Stromal cell of bone marrow (primary cell): Measurements from ENCODE around the gene NCKAP1.
"Not testable (repeated sequence)": the region's sequence is repeated elsewhere in the genome, so short reads cannot be mapped to it uniquely, and the experiment has no call there.

Source experiments
- DNase-seq: peaks from one replicate; pipeline ENCODE4 v3.0.0-alpha.2; 2012; ENCODE audit warnings: low read depth

The NCKAP1 gene

GRCh38 chr2:183035954-183036669 lies 2.1 kb downstream of the NCKAP1 start:
- DNase-seq: no peak

DNA sequence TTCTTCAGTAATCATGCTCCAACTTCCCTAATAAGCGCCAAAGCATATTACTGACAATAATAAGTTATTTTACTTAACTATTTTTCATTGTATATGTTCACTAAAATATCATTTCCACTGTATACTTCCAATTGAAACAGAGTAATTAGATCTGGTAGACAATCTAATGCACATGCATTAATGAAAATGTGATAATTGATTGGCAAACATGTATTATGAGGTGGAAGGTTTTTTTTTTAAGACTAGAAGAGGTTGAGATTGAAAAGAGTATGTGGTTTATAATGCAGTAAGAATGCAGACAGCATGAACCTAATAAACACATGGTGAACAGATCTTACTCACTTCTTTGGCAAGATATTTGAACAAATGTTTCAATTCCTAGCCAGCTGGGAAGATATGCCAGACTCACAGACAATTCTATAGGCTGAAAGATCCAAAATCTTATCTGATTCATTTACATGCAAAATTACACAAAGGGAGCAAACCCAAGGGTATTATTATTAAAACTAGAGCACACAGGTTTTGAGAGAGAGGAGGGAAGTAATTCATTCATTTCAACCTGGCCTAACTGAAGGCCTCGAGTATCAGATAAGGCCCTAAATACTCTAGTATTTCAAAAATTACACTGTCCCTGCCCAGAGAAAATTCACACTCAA lies 2.8 kb downstream of the NCKAP1 start:
- peak; percentile 26 for DNase-seq

GRCh38 chr2:183034806-183035205 lies 3.5 kb downstream of the NCKAP1 start:
- no peak for DNase-seq

GRCh38 chr2:183033951-183034350 lies 4.3 kb downstream of the NCKAP1 start:
- DNase-seq: no peak

- DNase-seq: no peak
These were observed 6.1 kb downstream of the NCKAP1 start for GRCh38 chr2:183031911-183032794.

- no peak for DNase-seq
These were observed 9.0 kb downstream of the NCKAP1 start for GRCh38 chr2:183029219-183029618.

DNA sequence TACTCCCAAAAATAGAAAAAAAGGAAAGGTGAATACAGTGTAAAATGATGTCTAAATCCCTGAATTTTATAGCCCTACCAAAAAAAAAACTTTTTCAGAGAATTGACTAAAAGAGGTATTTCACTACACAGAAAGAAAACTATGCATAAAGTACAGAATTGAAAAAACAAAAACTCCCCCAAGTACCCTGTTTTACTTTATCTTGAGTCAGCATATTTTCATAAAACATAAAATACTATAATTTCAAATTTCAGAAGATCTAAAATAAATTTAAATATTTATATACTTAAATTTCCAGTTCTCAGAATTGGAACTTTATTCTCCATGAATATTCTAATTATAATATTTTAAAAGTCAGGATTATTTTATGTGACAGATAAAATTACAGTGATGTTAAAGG lies 10.1 kb downstream of the NCKAP1 start:
- DNase-seq: no peak

DNA sequence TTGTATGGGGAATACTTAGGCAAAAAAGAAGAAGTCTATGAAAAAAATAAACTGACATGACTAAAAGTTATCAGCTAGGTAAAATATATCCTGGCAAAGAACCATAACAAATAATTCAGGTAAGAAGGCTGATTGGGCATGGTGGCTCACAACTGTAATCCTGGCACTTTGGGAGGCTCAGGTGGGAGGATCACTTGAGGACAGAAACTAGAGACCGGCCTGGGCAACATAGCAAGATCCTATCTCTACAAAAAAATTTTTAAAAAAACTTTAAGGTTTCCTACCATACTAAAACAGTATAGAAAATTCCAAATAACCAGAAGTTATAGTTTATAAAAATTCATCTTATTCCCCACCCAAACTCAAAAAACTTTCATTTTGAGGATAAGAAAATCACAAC lies 10.8 kb downstream of the NCKAP1 start:
- no peak for DNase-seq

DNA sequence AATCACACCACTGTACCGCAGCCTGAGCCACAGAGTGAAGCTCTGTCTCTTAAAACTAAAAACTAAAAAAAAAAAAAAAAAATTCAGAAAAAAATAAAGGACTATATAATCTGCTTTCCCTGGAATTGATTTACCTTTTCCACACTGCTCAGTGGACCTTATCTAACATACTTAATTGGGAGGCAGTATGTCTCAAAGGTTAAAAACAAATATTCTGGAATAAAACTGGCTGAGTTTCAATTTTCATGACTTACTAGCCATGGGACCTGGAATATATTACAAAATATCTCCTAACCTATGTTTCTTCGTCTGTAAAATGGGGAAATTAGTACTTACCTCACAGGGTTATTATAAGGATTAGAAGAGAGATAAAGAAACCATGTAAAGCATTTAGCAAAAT lies 11.8 kb downstream of the NCKAP1 start:
- DNase-seq: no peak

DNA sequence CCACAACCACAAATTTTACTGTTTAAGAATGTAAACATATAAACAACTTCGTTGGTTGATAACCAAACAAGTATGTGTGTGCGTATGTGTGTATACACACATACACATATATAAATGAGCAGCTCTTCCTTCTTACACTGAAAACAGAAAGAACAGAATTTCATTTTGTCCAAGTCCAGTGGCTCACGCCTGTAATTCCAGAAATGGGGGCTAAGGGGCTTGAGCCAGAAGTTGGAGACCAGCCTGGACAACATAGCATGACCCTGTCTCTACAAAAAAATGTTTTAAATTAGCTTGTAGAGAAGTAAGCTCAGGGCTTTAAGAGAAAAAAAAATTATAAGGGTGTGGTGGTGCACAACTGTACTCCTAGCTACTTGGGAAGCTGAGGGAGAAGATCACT lies 12.3 kb downstream of the NCKAP1 start:
- DNase-seq: no peak

DNA sequence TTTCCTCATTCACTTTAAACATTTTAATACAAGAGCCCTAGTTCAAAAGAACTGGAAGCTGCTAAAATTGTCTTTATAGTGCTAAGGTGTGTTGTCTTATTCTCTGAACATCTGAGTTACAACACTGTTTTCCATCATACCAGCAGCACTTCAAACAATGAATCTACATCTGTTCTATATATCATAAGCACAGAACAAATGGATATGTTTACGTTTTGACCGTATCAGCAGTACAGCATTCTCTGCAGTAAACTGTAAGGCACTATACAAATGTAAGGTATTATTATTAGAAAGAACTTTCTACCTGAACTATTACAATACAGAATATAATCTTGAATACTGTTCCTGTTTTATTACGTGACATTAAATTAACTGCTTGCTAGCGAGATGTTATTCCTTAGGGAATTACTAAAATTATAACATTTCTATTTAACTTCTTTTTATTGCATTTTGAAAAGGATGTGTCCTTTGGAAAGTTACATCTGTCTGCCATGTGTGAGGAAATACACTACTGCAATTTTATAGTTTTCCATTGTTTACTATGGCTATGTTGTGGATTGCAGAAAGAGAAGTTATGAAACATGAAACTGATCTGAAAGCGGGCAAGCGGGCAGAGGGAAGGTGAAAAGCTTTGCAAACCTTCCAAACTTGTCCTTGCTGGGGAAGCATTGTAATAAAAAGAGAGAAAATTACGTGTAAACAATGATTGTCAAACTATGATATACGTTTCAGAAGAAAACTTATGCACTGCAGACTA lies 13.7 kb downstream of the NCKAP1 start:
- DNase-seq: no peak

DNA sequence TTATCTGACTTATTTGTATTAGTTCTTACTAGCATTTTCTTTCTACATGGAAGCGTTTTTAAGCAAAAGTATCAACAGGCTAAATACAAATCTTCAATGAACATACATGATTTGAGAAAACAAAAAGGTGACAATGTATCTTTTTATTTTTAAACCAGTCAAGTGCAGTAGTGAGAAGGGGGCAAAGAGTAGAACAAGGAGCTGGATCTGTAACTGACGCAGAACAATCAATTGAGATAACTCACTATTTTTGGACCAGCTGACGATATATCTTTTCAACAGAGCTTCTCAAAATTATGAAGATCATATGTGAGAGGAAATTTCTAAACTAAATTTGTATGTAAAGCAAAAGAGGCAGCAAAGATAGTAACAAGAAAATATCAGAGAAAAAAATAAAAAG lies 15.5 kb downstream of the NCKAP1 start:
- DNase-seq: no peak

DNA sequence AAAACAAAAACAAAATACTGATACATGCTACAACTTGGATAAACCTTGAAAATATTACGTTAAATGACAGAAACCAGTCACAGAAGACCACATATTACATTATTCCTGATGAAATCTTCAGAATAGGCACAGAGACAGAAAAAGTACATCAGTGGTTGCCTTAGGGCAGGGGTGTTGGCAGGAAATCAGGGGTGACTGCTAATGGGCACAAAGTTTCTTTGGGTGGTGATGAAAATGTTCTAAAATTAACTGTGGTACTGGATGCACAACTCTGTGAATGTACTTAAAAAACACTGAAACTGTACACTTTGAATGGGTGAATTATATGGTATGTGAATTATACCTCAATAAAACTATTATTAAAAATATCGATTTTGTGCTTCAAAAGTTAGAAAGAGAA lies 16.6 kb downstream of the NCKAP1 start:
- no peak for DNase-seq

DNA sequence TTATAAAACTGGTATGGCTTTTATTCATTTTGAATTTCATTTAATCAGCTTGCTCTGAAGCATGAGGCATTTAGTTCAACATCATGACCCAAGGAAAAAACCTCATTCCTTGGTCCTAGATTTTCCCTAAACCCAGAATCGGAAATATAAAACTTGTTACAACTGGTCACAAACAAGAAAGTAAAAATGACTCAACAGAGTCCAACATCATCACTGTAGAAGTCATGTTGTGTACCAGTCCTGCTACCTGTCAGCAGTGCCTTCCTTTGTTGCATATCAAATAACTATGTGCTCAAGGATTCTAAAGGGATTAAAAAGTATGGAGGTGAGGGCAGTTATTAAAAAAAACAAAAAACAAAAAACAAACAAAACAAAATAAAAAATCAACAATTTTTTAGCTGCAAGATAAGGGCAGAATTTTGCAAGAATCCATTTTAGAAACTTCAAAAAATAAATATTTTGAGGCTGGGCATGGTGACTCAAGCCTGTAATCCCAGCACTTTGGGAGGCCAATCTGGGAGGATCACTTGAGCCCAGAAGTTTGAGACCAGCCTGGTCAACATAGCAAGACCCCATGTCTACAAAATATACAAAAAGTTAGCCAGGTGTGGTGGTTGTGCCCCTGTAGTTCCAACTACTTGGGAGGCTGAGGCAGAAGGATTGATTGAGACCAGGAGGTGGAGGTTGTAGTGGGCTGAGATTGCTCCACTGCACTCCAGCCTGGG lies 18.4 kb downstream of the NCKAP1 start:
- no peak for DNase-seq

DNA sequence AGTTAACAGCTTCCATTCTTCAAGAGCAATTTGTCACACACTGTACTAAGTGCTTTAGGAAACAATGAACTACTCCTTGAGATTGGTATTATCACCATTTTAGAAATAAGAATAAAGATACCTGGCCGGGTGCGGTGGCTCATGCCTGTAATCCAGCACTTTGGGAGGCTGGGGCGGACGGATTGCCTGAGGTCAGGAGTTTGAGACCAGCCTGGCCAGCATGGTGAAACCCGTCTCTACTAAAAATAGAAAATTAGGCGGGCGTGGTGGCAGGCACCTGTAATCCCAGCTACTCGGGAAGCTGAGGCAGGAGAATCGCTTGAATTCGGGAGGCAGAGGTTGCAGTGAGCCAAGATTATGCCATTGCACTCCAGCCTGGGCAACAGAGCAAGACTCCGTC lies 20.4 kb downstream of the NCKAP1 start:
- DNase-seq: not testable (repeated sequence)

DNA sequence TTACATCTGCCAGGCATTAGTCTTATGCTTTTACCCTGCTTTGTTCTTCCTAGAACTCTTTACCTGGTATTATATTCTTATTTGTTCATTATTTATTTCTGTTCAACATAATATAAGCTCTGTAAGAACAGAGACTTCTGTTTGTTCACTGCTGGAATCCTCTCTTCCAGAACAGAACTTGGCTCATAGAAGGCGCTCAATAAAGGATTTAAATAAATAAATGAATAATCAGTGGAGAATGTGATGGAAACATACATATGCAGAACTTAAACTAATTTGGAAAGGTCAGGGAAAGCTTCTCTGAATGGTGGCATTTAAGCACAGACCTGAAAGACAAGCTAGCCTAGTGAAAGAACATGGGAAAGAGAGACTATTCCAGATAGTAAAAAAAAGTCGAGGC lies 24.3 kb downstream of the NCKAP1 start:
- DNase-seq: no peak

GRCh38 chr2:183011743-183012142 lies 26.5 kb downstream of the NCKAP1 start:
- DNase-seq: no peak

DNA sequence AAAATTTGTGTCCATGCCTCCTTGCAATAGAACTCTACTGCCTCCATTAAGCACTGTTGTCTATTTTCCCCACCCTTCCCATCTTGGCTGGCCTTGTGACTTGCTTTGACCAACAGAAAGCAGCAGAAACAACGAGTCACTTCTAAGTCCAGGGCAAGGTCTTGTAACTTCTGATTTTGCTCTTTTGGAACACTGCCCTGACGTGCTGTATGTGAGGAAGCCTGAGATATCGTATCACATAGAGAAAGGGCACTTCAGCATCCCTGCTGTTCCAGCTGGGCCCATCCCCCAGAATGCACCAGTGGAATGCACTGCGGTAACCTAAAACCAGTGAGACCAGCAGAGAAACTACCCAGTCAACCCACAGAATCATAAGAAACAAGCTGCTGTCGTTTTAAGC lies 28.1 kb downstream of the NCKAP1 start:
- peak; percentile 9 for DNase-seq

GRCh38 chr2:183009249-183009899 lies 28.9 kb downstream of the NCKAP1 start:
- no peak for DNase-seq

- no peak for DNase-seq
These were observed 36.3 kb downstream of the NCKAP1 start for GRCh38 chr2:183001948-183002347.

GRCh38 chr2:183000846-183001245 lies 37.4 kb downstream of the NCKAP1 start:
- no peak for DNase-seq
